ENCODE results near the gene KCNK4. TPM values are rescaled to one million over a fixed set of nuclear protein-coding genes. Genes with fewer than 3 reads are reported as not detected.
A peak's percentile ranks its signal among the peaks of the same experiment; 100 is the strongest.
"Not testable (repeated sequence)": the region's sequence is repeated elsewhere in the genome, so short reads cannot be mapped to it uniquely, and the experiment has no call there.

Gene KCNK4
- polyA plus RNA-seq, 1 donor from 2014 or later = not detected

GRCh38 chr11:64299847-64300648 lies 8.9 kb downstream of the KCNK4 start, which contains the start of gene CATSPERZ:
TSS of gene CATSPERZ (plus strand) at chr11:64300358. CDS start at chr11:64300411, 53 bp downstream.
- peaks cover 46% of the 10 kb centered on the region for H3K27me3 Mint-ChIP-seq
- H3K36me3 Mint-ChIP-seq = no peaks in the 10 kb centered on the region
- H3K27ac Mint-ChIP-seq = peak within 1 kb of the TSS; percentile 84 to 93 (median 90)
- peak within 1 kb of the TSS; percentile 74 to 93 (median 91) for H3K4me3 Mint-ChIP-seq
- H3K4me1 Mint-ChIP-seq = peaks cover 12 to 17% (median 15%) of the 10 kb centered on the region in 3 donors
- H3K9me3 Mint-ChIP-seq = no peaks in the 10 kb centered on the region

DNA sequence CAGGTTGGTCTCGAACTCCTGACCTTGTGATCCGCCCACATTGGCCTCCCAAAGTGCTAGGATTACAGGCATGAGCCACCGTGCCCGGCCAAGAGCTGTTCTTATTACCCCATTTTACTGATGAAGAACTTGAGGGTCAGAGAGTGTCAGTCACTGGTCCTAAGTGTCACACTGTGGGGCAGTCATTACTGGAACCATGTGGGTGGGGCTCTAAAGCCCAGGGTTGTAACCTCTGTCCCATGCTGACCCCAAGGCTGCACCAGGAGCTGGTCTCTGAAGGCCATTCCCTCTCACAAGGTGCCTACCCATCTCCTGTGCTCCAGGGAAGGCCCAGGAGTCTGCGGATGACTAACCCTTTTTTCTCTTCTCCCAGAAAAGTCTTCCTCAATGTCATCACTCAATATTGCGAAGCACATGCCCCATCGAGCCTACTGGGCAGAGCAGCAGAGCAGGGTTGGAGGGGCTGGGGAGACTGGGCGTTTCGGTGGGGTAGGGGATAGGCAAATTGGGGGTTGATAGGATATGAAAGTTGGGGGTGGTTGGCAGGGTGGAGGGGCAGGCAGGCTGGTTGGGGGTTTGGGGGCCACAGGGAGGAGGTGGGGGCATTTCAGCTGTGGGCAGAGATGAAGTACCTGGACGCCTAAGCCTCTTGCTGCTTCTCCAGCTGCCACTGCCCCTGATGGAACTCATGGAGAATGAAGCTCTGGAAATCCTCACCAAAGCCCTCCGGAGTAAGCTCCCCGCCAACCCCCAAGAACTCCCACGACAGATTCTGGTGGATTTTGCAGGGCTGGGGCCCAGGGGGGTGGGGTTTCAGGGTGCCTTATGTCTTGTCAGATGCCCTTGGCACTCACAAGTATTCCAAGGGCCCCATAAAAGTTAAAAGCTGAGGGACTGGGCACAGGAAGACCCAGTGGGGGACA lies 12.3 kb downstream of the KCNK4 start:
- peak overlapping the region in 3 of 4 donors; percentile 43 to 89 (median 87) for H3K4me3 Mint-ChIP-seq
- H3K9me3 Mint-ChIP-seq = no peaks in the 10 kb centered on the region
- H3K27ac Mint-ChIP-seq = peak overlapping the region; percentile 90 to 99 (median 98)
- peaks cover 20% of the 10 kb centered on the region for H3K27me3 Mint-ChIP-seq
- no peaks in the 10 kb centered on the region for H3K36me3 Mint-ChIP-seq
- H3K4me1 Mint-ChIP-seq = peaks cover 12 to 25% (median 19%) of the 10 kb centered on the region in 3 donors

GRCh38 chr11:64304032-64304315 lies 12.9 kb downstream of the KCNK4 start:
- no peaks in the 10 kb centered on the region for H3K36me3 Mint-ChIP-seq
- peaks cover 12 to 24% (median 19%) of the 10 kb centered on the region in 3 donors for H3K4me1 Mint-ChIP-seq
- H3K9me3 Mint-ChIP-seq = no peaks in the 10 kb centered on the region
- peaks cover 15% of the 10 kb centered on the region for H3K27me3 Mint-ChIP-seq
- peak overlapping the region; percentile 90 to 99 (median 98) for H3K27ac Mint-ChIP-seq
- H3K4me3 Mint-ChIP-seq = peak overlapping the region; percentile 87 to 98 (median 92)

DNA sequence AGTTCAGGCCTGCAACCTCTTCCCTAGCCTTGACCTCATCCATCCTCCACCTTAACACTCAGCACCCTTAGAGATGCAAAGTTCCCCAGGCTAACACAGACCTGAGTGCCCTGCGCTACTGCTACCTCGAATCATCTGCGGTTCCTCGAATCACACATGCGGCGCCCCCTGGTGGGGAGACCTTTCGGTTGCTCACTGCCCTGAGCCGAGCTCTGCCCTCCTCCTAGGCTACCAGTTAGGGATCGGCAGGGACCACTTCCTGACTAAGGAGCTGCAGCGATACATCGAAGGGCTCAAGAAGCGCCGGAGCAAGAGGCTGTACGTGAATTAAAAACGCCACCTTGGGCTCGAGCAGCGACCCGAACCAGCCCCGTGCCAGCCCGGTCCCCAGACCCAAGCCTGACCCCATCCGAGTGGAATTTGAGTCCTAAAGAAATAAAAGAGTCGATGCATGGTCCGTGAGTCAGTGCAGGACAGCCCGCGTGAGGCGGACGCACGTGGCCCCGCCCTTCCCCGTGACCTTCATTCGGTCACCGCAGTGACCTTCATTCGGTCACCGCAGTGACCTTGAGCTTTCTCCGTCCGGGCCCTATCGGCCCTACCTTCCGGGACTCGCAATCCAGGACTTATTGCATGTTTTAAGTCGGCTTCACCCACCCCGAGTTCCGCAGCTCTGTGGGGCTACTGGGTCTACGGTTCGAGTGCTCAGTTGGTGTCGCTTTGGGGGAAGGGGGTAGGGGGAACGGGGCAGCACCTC lies 13.4 kb downstream of the KCNK4 start:
- Mint-ChIP-seq H3K27ac (peak overlapping the region; percentile 90 to 99 (median 98)), H3K27me3 (peaks cover 14% of the 10 kb centered on the region), H3K36me3 (no peaks in the 10 kb centered on the region), H3K9me3 (no peaks in the 10 kb centered on the region), H3K4me1 (peaks cover 12 to 24% (median 19%) of the 10 kb centered on the region in 3 donors), H3K4me3 (peak overlapping the region; percentile 87 to 98 (median 92))

- Mint-ChIP-seq H3K36me3 (no peaks in the 10 kb centered on the region), H3K9me3 (no peaks in the 10 kb centered on the region), H3K4me1 (peaks cover 9 to 22% (median 17%) of the 10 kb centered on the region in 3 donors), H3K27ac (peak within 1 kb of the TSS; percentile 90 to 99 (median 98)), H3K4me3 (peak within 1 kb of the TSS; percentile 87 to 99 (median 97)), H3K27me3 (peaks cover 9% of the 10 kb centered on the region)
Observed at GRCh38 chr11:64305075-64305690, 14.1 kb downstream of the KCNK4 start, which contains the start of gene ESRRA. TSS of gene ESRRA (plus strand) at chr11:64305524. CDS start at chr11:64307180, 1,656 bp downstream.

DNA sequence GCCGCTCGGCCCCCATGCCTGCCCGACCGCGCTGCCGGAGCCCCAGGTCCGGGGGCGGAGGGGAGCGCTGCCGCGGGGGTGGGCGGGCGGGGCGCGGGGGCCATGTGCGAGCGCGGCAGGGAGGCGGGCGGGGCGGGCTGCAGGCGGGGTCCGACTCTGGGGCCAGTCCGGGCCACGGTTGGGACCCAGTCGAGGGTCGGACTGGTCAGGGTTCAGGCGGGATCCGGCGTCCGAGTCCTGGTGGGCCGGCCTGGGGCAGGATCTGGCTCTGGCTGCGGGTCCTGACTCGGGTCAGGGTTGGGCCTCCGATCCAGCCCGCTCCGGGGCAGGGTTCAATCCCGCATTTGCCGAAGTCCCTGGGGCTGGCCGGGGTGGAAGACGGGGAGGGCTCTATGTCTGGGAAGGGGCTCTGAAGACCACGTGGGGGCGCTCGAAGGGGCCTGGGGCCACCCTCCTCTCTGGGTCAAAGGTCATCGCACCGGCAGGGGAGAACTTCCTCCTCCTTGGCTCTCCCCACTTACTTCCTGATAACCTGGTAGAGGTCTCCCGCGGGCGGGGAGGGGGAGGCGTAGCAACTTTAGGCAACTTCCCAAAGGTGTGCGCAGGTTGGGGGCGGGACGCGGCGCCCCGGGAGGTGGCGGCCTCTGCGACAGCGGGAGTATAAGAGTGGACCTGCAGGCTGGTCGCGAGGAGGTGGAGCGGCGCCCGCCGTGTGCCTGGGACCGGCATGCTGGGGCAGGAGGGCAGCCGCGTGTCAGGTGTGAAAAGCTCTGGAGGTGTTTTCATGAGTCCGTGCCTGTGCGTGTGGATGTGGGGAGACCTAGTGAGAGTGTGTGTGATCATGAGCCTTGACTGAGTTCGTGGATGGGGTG lies 14.8 kb downstream of the KCNK4 start:
- Mint-ChIP-seq H3K27me3 (peaks cover 2% of the 10 kb centered on the region), H3K4me1 (peaks cover 3 to 15% (median 15%) of the 10 kb centered on the region in 3 donors), H3K36me3 (no peaks in the 10 kb centered on the region), H3K4me3 (peak overlapping the region; percentile 87 to 99 (median 97)), H3K9me3 (no peaks in the 10 kb centered on the region), H3K27ac (peak overlapping the region; percentile 75 to 93 (median 93))

DNA sequence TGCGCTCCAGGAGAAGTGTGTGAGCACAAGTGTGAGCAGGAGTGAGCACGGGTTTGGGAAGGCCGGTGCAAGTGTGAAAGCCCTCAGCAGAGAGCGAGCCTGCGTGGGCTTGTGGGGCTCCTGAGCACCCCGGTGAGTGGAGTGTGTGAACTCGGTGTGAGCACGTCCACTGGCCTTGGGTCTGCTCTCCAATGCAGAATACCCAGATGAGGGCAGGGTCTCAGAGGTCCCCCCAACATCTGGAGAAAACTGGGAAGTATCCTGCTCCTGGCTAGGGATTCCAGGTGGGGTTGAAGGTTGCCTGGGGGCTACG lies 15.4 kb downstream of the KCNK4 start:
- peaks cover 0 to 17% (median 13%) of the 10 kb centered on the region in 3 donors for H3K4me1 Mint-ChIP-seq
- H3K36me3 Mint-ChIP-seq = no peaks in the 10 kb centered on the region
- peak overlapping the region; percentile 87 to 99 (median 97) for H3K4me3 Mint-ChIP-seq
- H3K27me3 Mint-ChIP-seq = no peaks in the 10 kb centered on the region
- no peaks in the 10 kb centered on the region for H3K9me3 Mint-ChIP-seq
- peak overlapping the region; percentile 75 to 93 (median 93) for H3K27ac Mint-ChIP-seq

DNA sequence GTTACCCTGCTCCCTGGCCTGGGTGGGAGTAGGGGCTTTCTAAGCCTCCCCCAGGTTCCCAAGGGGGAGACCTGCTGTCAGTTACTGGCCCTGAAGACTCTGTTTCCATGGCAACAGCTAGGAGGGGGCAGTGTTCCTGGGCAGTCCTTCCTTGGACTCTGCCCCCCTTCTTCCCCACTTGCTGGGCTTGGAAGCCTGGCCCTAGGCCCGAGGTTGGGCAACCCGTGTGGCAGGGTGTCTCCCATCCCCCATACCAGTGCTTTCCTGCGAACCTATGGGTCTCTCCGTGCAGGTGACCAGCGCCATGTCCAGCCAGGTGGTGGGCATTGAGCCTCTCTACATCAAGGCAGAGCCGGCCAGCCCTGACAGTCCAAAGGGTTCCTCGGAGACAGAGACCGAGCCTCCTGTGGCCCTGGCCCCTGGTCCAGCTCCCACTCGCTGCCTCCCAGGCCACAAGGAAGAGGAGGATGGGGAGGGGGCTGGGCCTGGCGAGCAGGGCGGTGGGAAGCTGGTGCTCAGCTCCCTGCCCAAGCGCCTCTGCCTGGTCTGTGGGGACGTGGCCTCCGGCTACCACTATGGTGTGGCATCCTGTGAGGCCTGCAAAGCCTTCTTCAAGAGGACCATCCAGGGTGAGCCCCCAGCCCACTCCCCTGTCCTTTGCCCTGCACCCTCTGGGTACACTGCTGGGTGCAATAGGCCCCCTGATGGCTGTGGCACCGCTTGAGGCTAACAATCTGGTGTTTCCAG lies 15.9 kb downstream of the KCNK4 start:
- Mint-ChIP-seq H3K4me1 (peaks cover 0 to 17% (median 13%) of the 10 kb centered on the region in 3 donors), H3K9me3 (no peaks in the 10 kb centered on the region), H3K36me3 (no peaks in the 10 kb centered on the region), H3K4me3 (peak overlapping the region; percentile 87 to 99 (median 97)), H3K27ac (peak overlapping the region in 1 of 3 donors; percentile 33), H3K27me3 (no peaks in the 10 kb centered on the region)

DNA sequence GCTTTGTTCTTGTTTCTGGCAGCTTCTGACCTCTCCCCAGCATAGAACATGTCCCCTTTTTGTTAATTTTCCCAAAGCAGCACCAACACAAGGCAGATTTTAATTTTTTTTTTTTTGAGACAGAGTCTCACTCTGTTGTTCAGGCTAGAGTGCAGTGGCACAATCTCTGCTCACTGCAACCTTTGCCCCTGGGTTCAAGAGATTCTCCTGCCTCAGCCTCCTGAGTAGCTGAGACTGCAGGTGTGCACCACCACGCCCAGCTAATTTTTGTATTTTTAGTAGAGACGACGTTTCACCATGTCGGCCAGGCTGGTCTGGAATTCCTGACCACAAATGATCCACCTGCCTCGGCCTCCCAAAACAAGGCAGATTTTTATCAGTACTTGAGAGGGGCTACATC lies 16.7 kb downstream of the KCNK4 start:
- peak overlapping the region in 2 of 4 donors; percentile 74 to 87 for H3K4me3 Mint-ChIP-seq
- H3K27me3 Mint-ChIP-seq, H3K36me3 Mint-ChIP-seq, H3K9me3 Mint-ChIP-seq: not testable (repeated sequence)
- peak overlapping the region; percentile 28 to 51 (median 33) for H3K27ac Mint-ChIP-seq
- peaks cover 0 to 21% (median 13%) of the 10 kb centered on the region in 3 donors for H3K4me1 Mint-ChIP-seq

GRCh38 chr11:64312947-64313346 lies 21.8 kb downstream of the KCNK4 start:
- Mint-ChIP-seq H3K36me3 (peaks cover 1% of the 10 kb centered on the region), H3K4me3 (peak overlapping the region in 1 of 4 donors; percentile 68), H3K27ac (peak overlapping the region; percentile 37 to 84 (median 71)), H3K9me3 (no peaks in the 10 kb centered on the region), H3K4me1 (peaks cover 5 to 16% (median 6%) of the 10 kb centered on the region in 3 donors), H3K27me3 (no peaks in the 10 kb centered on the region)

GRCh38 chr11:64313491-64314145 lies 22.5 kb downstream of the KCNK4 start:
- H3K4me1 Mint-ChIP-seq = peaks cover 5 to 17% (median 8%) of the 10 kb centered on the region in 3 donors
- H3K27me3 Mint-ChIP-seq = no peaks in the 10 kb centered on the region
- H3K36me3 Mint-ChIP-seq = peaks cover 1% of the 10 kb centered on the region
- H3K9me3 Mint-ChIP-seq = no peaks in the 10 kb centered on the region
- H3K27ac Mint-ChIP-seq = peak overlapping the region in 2 of 3 donors; percentile 37 to 84
- H3K4me3 Mint-ChIP-seq = peak overlapping the region in 1 of 4 donors; percentile 68

GRCh38 chr11:64314146-64314804 lies 23.2 kb downstream of the KCNK4 start:
- H3K27ac Mint-ChIP-seq = peak overlapping the region in 2 of 3 donors; percentile 73 to 77
- peak overlapping the region in 1 of 4 donors; percentile 32 for H3K4me3 Mint-ChIP-seq
- H3K4me1 Mint-ChIP-seq = peaks cover 5 to 21% (median 13%) of the 10 kb centered on the region in 3 donors
- peaks cover 1% of the 10 kb centered on the region for H3K36me3 Mint-ChIP-seq
- no peaks in the 10 kb centered on the region for H3K27me3 Mint-ChIP-seq
- no peaks in the 10 kb centered on the region for H3K9me3 Mint-ChIP-seq

All from IgD-negative memory B cell (primary cell).